HG03432 (cell line): ENCODE results near the gene ICA1L.
"Not testable (repeated sequence)": the region's sequence is repeated elsewhere in the genome, so short reads cannot be mapped to it uniquely, and the experiment has no call there.

ENCODE experiments used
- ATAC-seq: cut with Tn5 transposase; IDR thresholded peaks from one replicate; pipeline ENCODE4 v1.9.1; 2021; ENCODE audit warnings: mild to moderate bottlenecking, moderate library complexity; ENCODE audit not compliant: unreplicated experiment

Gene ICA1L

GRCh38 chr2:202847693-202848524 lies 23.7 kb downstream of the ICA1L start:
- ATAC-seq: peak; percentile 88

- no peak for ATAC-seq
Observed at GRCh38 chr2:202844656-202845055, 26.9 kb downstream of the ICA1L start.

GRCh38 chr2:202842690-202843089 lies 28.9 kb downstream of the ICA1L start:
- no peak for ATAC-seq

GRCh38 chr2:202841090-202841867 lies 30.3 kb downstream of the ICA1L start:
- no peak for ATAC-seq

- ATAC-seq: peak; percentile 67
Observed at GRCh38 chr2:202831242-202832220, 40.0 kb downstream of the ICA1L start.

GRCh38 chr2:202824901-202825300 lies 46.7 kb downstream of the ICA1L start:
- no peak for ATAC-seq

- no peak for ATAC-seq
Observed at GRCh38 chr2:202822411-202822810, 49.2 kb downstream of the ICA1L start.

- ATAC-seq: no peak
Observed at GRCh38 chr2:202821206-202822160, 50.1 kb downstream of the ICA1L start.

GRCh38 chr2:202818321-202818720 lies 53.2 kb downstream of the ICA1L start:
- no peak for ATAC-seq

GRCh38 chr2:202817771-202818170 lies 53.8 kb downstream of the ICA1L start:
- ATAC-seq: no peak

- ATAC-seq: no peak
Observed at GRCh38 chr2:202815548-202816360, 55.8 kb downstream of the ICA1L start.

- ATAC-seq: no peak
Observed at GRCh38 chr2:202814226-202814625, 57.3 kb downstream of the ICA1L start.

- ATAC-seq: no peak
Observed at GRCh38 chr2:202813387-202813786, 58.2 kb downstream of the ICA1L start.

- no peak for ATAC-seq
Observed at GRCh38 chr2:202808754-202809153, 62.8 kb downstream of the ICA1L start.

GRCh38 chr2:202807431-202808138 lies 64.0 kb downstream of the ICA1L start:
- ATAC-seq: not testable (repeated sequence)

- ATAC-seq: not testable (repeated sequence)
Observed at GRCh38 chr2:202805911-202806310, 65.7 kb downstream of the ICA1L start.

- ATAC-seq: no peak
Observed at GRCh38 chr2:202797944-202798343, 73.6 kb downstream of the ICA1L start.

- no peak for ATAC-seq
Observed at GRCh38 chr2:202790676-202791075, 80.9 kb downstream of the ICA1L start.
